GM21528 (cell line): ENCODE data around the gene CDC37L1.

Experiments
- ATAC-seq: cut with Tn5 transposase; IDR thresholded peaks from one replicate; pipeline ENCODE4 v1.9.1; 2021; ENCODE audit warnings: mild to moderate bottlenecking, moderate library complexity; ENCODE audit not compliant: unreplicated experiment, low FRiP score

Gene CDC37L1

DNA sequence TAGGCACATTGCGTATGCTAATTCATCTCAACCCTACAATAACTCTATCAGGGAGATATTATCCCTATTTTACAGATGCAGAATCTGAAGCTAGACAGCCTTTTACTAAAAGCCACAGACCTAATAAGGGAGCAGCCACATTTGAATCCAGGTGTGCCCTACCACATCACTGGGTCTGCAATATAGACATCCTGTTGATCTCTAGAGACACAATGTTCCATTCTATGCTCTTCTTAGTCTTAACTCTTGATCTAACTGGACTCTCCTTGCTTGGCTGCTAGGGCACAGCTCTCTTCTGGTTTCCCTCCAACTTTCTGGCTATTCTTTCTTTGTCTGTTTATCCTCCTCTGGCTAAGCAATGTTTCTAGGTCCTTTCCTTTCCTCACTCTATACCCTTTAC is 11.7 kb upstream of the CDC37L1 start:
- no peak for ATAC-seq

- ATAC-seq = no peak
Measured at GRCh38 chr9:4668604-4669003, 10.8 kb upstream of the CDC37L1 start.

DNA sequence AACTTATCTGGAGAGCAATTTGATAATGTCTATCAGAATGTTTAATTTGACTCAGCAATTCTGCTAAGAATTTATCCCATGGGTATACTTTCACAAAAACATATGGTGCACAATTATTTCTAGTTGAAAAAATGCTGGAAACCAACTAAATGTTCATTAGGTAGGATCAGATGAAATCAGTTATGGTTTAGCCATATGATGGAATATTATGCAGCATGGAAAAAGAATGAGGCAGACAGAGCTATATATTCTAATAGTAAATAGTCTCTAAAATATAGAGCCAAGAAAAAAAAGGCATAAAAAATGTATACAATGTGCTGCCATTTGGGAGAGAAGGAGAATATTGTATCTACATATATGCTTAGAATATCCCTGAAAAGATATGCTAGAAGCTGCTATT is 9.5 kb upstream of the CDC37L1 start:
- ATAC-seq = no peak

DNA sequence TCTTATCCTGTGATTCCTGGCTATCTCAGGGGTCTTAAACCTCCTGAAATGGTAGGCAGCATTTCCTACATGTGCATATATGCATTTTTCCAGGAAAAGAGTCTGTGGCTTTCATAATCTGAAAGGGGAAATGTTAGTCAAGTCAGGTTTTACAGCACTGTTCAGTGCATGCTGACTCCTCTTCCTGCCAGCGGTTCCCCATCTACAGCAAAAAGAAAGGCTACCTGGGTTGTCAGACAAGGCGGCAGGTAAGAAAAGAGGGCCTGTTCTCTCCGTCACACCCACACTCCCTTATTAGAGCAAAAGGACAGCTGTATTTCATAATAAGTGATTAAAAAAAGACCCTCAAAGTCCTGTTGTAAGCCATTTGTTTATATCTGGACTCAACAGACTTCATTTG is 8.8 kb upstream of the CDC37L1 start:
- no peak for ATAC-seq

- no peak for ATAC-seq
Measured at GRCh38 chr9:4671737-4672136, 7.6 kb upstream of the CDC37L1 start.

DNA sequence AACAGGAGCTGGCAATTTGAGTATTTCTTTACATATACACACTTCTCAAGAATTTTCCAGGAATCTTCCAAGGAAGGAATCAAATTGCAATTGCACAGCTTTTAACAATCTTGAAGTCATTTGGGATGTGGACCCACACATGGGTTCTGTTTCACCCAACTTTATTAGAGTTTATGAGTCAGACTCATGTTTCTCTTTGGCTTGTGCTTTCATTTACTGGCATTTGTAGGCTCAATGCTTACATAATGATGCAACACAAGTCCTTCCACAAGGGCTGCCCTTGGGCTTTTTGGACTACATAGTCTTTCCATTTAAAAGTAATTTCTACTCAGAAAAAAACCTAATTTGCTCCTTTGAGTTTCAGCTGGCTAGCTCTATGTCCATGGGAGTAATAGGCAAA is 4.6 kb upstream of the CDC37L1 start:
- ATAC-seq = no peak

DNA sequence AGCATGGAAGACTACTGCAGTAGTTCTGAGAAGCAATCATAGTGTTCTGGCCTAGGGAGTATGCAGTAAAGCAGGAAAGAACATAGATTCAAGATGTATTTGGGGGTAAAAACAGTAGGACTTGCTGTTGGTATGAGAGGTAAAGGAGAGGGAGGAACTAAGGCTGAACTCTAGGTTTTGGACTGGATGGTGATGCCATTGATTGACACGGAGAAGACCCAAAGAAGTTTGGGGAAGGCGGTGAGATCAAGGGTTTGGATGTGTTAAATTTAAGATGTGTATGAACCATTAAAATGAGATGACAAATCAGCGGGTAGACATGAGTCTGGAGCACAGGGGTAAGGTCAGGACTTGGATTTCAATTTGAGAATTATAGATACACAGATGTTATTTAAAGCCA is 2.0 kb upstream of the CDC37L1 start:
- no peak for ATAC-seq

- peak; percentile 24 for ATAC-seq
Measured at GRCh38 chr9:4678679-4679267, 596 bp upstream of the CDC37L1 start.

GRCh38 chr9:4680173-4680525 is 780 bp downstream of the CDC37L1 start:
- ATAC-seq = no peak

DNA sequence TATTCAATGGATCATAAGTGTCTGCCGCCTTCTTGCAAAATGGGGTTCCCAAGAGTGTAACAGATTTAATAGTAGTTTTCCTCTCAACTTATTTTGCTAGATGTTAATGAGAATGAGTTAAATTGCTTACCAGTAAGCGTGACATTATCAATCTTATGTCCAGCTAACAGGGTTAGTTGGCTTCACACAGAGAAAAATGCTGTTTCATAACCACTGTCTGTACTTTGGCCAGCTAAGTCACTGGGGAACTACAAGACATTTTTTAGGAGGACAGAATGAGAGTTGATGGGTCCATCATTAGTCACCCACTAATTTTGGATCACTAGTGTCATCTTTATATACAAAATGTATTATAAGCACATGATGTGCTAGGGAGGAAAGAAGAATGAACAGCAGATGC is 1.4 kb downstream of the CDC37L1 start:
- ATAC-seq = no peak

DNA sequence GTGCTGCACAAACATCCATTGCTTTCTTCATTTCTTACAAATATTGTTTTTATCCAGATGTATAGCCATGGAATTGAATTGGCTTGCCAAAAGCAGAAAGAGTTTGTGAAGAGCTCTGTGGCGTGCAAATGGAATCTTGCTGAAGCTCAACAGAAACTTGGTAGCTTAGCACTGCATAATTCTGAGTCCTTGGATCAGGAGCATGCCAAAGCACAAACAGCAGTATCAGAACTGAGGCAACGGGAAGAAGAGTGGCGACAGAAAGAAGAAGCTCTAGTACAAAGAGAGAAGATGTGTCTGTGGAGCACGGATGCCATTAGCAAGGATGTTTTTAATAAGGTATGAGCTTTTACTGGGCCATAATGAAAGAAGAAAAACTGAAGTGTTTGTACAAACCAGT is 5.5 kb downstream of the CDC37L1 start:
- no peak for ATAC-seq

DNA sequence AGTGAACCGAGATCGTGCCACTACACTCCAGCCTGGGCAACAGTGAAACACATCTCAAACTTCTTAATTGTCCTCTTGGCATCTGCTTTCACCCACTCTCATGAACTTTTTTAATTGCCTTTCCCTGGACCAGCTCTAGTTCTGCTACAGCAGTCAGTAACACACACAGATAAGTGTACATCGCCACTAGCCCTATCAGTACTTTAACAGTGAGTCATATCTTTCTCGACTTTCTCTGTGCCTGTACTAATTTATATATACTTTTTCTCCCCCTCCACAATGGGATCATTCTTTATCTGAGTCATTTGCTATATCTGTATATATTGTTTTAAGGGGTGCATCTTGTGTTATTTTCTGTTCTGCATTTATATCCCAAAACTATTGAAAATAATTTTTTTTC is 6.7 kb downstream of the CDC37L1 start:
- ATAC-seq = no peak

DNA sequence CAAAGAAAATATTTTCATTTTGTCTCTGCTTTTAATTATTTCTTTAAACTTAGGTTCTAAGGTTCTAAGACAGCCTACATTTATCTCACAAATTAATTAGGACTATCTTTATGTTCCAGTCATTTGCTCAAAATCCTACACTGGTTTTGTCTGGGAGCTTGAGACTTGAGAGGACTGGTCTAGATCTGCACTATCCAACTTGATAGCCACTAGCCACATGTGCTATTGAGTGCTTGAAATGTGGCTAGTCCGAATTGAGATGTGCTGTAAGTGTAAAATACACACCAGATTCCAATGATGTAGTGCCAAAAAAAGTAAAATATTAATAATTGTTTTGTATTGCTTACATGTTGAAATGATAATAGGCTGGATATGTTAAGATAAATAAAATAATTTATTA is 7.2 kb downstream of the CDC37L1 start:
- ATAC-seq = no peak

DNA sequence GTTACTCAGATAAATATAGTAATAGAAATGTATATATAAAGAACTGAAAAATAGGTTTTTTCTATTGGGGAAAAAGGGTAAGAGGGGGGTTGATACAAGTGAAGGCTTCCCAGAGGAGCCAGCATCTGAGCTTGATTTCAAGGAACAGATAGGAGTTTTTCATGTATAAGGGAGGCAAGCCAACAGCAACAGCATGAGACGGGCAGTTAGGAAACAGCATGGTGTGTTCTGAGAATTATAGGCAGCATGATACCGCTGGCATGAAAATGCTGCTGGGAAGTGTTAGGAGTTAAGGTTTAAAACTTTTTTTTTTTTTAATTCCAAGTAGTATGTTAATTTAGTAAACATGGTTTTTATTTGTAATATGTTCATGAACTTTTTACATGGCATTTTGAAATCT is 9.7 kb downstream of the CDC37L1 start:
- ATAC-seq = no peak

DNA sequence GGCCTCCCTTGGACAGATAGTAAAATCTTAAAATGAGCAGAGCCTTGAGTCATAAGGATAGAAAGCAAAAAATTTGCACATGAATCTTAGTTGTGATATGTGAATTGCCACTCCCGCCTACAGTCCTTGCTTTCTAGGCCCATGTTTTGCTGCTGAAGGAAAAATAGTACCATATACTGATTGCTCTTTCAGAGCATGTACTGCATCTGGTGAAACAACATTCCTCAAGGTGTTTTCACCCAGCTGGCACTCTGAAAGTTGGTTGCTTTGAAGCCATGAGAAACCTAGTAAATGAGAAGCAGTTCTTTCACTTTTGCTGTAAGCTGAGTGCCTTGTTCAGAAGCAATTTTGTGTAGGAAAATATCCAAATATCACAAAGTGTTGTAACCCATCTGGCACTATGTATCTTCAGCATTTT is 10.3 kb downstream of the CDC37L1 start:
- peak; percentile 62 for ATAC-seq

GRCh38 chr9:4690144-4690543 is 10.8 kb downstream of the CDC37L1 start:
- ATAC-seq = peak; percentile 50

GRCh38 chr9:4691795-4692194 is 12.4 kb downstream of the CDC37L1 start:
- no peak for ATAC-seq

DNA sequence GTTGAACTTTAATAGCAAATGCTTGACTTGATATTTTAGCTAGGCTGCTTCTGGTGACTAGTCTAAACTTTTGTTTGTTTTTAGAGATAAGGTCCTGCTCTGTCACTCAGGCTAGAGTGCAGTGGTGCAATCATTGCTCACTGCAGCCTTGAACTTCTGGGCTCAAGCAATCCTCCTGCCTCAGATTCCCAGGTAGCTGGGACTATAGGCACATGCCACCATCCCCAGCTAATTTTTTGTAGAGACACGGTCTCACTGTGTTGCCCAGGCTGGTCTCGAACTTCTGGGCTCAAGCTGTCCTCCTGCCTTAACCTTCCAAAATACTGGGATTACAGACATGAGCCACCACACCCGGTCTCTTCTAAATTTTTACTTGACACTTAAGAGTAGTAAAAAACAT is 20.7 kb downstream of the CDC37L1 start:
- no peak for ATAC-seq

- no peak for ATAC-seq
Measured at GRCh38 chr9:4700932-4701331, 21.6 kb downstream of the CDC37L1 start.

DNA sequence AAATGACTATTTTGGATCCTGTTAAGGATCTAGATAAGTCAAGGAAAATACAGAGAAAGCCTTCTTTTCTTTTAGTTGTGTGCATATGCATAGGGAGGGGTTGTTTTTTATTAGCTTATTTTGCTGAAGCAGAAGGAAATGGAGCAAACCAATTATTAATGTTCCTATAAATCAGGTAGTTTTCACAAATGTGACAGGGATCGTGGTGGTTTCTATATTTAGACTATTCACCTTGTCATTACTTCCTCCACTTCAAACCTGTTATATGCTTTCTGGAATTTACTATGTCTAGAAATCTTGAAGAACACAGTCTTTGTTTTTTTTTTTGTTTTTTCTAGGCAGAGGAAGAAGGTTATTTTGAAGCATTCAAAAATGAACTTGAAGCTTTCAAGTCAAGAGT is 22.2 kb downstream of the CDC37L1 start:
- no peak for ATAC-seq

GRCh38 chr9:4704129-4704528 is 24.8 kb downstream of the CDC37L1 start:
- no peak for ATAC-seq

DNA sequence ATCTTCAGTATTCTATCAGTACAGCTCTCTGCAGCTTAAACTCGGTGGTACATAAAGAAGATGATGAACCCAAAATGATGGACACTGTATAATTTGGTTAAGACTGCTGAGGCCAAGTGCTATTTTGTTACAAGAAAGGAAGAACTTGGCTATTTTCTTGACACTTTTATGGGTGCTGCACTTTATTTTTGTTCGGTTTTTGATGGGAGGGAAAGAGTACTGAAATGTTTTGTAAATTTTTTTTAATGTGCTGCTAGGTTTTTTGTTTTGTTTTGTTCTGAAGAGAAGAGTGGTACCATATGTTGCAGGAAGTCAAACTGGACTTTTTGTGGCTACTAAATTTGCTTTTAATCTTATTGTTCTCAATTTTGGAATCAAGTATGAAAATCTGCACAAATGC is 26.7 kb downstream of the CDC37L1 start:
- no peak for ATAC-seq

DNA sequence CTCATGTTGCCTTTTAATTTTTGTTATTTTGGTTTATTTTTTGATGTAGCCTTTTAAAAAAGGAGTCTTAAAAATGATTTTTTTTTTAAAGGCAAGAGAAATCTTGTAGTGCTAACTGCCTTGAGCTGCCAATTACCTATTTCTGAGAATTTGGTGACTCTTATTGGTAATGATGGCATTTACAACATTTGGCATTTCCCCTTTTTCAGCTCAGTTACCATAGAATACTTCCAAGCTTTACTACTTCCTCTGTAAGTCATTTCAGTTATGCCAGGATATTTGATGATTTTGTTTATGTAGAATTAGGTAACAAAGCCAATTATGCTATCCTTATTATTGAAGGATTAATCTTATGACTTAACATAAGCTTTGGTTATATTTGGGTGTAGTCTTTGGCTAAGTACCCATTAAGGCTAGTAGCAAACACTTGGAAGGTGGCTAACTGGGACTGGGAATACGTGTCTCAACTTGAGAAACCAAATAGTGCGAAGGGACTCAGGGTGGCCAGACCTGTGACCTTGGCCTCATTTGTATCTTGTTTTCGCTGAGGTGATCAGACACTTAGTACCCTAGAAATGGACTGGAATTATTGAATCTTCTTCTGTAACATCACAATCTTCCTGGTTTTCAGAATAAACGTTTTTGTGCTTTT is 27.7 kb downstream of the CDC37L1 start:
- ATAC-seq = no peak
